Measurements from ENCODE around the gene DMRT1. TPM values are rescaled to one million over a fixed set of nuclear protein-coding genes. Genes with fewer than 3 reads are reported as not detected.

The DMRT1 gene
- total RNA-seq, 1 donor from 2014 or later: not detected

DNA sequence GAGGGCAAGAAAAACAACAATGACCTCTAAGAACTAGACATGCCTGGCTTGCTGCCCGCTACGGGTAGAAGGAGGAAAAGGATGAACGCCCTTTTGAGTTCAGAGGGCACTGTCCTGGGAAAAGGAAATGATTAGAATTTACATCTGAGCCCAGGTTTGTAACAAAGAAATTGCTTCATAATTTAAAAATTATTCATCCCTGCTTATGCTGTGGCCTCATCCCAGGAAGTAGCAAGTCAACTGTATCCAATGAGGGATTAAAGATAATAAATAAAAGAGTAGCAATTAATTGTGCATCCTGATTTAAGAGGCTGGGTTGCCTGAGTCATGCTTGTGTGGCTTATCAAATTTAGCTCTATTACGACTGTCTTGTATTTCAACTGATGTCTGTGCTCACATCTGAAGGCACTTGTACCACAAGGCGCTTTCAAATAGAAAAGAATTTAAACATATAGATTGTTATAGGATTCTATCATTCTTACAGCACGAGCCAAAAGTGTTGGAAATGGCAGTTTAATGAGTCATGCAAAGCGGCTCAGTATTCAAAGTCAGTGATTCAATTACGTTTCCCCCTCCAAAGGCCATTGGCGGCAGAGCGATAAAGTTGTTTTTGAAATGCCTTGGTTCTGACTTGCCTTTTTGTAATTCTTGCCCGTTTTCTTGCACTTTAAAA lies 40.0 kb upstream of the DMRT1 start:
- H3K27me3 Mint-ChIP-seq (ENCODE audit: low read depth): no peaks in the 10 kb centered on the region
- H3K27ac Mint-ChIP-seq (ENCODE audit: unreplicated experiment): no peak overlapping the region
- DNase-seq (ENCODE audit: low read depth, low spot score): no peak
- no peak overlapping the region for H3K4me3 Mint-ChIP-seq
- H3K36me3 Mint-ChIP-seq (ENCODE audit: low read depth): no peaks in the 10 kb centered on the region
- no peaks in the 10 kb centered on the region for H3K9me3 Mint-ChIP-seq
- TF ChIP-seq, protein P1, sequence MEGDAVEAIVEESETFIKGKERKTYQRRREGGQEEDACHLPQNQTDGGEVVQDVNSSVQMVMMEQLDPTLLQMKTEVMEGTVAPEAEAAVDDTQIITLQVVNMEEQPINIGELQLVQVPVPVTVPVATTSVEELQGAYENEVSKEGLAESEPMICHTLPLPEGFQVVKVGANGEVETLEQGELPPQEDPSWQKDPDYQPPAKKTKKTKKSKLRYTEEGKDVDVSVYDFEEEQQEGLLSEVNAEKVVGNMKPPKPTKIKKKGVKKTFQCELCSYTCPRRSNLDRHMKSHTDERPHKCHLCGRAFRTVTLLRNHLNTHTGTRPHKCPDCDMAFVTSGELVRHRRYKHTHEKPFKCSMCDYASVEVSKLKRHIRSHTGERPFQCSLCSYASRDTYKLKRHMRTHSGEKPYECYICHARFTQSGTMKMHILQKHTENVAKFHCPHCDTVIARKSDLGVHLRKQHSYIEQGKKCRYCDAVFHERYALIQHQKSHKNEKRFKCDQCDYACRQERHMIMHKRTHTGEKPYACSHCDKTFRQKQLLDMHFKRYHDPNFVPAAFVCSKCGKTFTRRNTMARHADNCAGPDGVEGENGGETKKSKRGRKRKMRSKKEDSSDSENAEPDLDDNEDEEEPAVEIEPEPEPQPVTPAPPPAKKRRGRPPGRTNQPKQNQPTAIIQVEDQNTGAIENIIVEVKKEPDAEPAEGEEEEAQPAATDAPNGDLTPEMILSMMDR (conservative IDR thresholded peaks at IDR 0.05): no peak
- peaks cover 9% of the 10 kb centered on the region for H3K4me1 Mint-ChIP-seq

DNA sequence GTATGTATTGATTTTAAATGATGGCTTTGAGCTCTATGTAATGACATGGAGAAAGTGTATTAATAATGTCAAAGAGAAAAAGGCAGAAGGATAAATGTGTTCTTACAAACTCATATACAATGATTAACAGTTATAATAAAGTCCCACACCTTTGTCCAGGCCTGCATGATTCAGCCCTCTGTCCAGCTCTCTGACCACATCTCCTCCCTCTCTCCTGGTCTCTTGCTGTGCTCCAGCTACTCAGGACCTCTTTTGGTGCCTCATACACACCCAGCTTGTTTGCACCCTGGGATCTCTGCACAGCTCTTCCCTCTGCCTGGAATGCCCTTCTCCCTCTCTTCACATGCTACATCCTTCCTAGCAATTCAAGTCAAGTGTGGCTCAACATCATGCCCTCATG lies 37.5 kb upstream of the DMRT1 start:
- Mint-ChIP-seq H3K4me3 (no peak overlapping the region), H3K36me3 (ENCODE audit: low read depth) (no peaks in the 10 kb centered on the region), H3K27me3 (ENCODE audit: low read depth) (peaks cover 2% of the 10 kb centered on the region), H3K27ac (ENCODE audit: unreplicated experiment) (no peak overlapping the region), H3K4me1 (peaks cover 9% of the 10 kb centered on the region), H3K9me3 (no peaks in the 10 kb centered on the region)
- no peak for DNase-seq (ENCODE audit: low read depth, low spot score)
- TF ChIP-seq, protein P1 (conservative IDR thresholded peaks at IDR 0.05): no peak

DNA sequence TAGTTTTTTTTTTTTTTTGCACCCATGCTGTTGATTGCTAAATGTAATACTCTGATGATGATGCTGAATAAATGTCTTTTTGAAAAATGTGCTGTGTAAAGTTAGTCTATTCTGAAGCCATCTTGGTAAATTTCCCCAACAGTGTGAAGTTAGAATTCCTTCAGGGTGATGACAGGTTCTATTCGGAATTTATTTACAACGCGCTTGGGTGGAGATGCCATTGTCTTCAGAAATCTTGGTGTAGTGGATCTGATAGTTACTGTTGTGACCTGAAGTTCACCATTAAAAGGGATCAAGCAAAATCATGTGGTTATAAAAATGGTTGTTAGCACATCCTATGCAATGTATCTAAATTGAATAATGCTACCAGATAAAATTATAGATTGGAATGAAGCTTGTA lies 36.3 kb upstream of the DMRT1 start:
- TF ChIP-seq, protein P1 (conservative IDR thresholded peaks at IDR 0.05): no peak
- DNase-seq (ENCODE audit: low read depth, low spot score): no peak
- Mint-ChIP-seq H3K36me3 (ENCODE audit: low read depth) (no peaks in the 10 kb centered on the region), H3K4me1 (peaks cover 9% of the 10 kb centered on the region), H3K4me3 (no peak overlapping the region), H3K27me3 (ENCODE audit: low read depth) (peaks cover 2% of the 10 kb centered on the region), H3K9me3 (no peaks in the 10 kb centered on the region), H3K27ac (ENCODE audit: unreplicated experiment) (no peak overlapping the region)

DNA sequence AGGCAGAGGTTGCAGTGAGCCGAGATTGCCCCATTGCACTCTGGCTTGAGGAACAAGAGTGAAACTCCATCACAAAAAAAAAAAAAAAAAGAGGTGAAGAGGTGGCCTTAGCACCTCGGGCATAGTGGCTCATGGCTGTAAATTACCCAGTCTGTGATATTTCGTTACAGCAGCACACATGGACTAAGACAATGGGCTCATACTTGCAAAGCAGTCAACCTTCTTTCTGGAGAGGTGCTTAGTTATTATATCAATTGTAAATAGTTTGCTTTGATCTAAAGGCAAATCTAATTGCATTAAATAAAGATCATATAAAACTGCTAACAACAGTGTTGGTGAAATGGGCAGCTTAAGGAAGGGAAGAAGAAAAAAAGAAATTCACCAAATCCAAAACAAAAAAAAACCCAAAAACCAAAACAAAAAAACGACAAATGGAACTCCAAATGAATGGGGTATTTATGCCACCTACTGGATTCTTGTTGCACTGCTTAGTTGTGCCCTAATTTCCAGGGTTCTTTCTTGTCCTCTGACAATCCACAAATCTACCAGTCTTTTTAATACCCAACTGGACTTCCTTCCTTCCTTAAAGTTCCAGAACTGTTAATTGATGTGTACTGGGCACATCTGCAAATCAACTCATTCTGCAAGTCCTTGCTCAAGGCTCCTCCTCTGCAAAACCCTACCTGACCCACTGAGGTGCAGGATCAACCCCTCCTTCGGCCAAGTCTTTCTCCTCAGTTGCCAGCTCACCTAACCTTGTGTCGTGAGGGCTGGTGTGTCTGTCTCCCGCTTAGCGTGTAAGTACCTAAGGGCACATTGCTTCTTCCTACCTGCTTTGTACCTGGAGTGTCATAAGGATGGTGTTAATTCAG lies 35.0 kb upstream of the DMRT1 start:
- Mint-ChIP-seq H3K36me3 (ENCODE audit: low read depth) (no peaks in the 10 kb centered on the region), H3K27ac (ENCODE audit: unreplicated experiment) (no peak overlapping the region), H3K27me3 (ENCODE audit: low read depth) (peaks cover 2% of the 10 kb centered on the region), H3K4me1 (no peaks in the 10 kb centered on the region), H3K4me3 (no peak overlapping the region), H3K9me3 (no peaks in the 10 kb centered on the region)
- TF ChIP-seq, protein P1 (conservative IDR thresholded peaks at IDR 0.05): peak; percentile 90
- peak; percentile 5 for DNase-seq (ENCODE audit: low read depth, low spot score)

DNA sequence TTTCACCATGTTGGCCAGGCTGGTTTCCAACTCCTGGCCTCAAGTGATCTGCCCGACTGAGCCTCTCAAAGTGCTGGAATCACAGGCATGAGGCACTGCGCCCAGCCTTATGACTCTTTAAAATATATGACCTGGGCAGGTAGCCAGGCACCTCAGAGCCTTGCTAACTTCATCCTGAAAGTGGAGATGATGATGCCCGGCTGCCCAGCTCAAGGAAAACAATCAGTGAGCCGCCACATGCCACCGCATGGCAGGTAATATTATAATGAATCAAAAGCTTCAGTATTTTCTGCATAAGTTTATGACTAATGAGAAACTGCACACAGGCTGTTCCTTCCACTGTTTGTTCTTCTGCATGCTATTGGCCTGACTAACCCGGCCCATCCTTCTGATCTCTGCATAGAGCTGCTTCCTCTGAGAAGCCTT lies 30.4 kb upstream of the DMRT1 start:
- no peaks in the 10 kb centered on the region for H3K36me3 Mint-ChIP-seq (ENCODE audit: low read depth)
- no peaks in the 10 kb centered on the region for H3K9me3 Mint-ChIP-seq
- no peak overlapping the region for H3K27ac Mint-ChIP-seq (ENCODE audit: unreplicated experiment)
- no peak for DNase-seq (ENCODE audit: low read depth, low spot score)
- TF ChIP-seq, protein P1 (conservative IDR thresholded peaks at IDR 0.05): no peak
- H3K4me1 Mint-ChIP-seq: no peaks in the 10 kb centered on the region
- no peak overlapping the region for H3K4me3 Mint-ChIP-seq
- peaks cover 2% of the 10 kb centered on the region for H3K27me3 Mint-ChIP-seq (ENCODE audit: low read depth)
